Activated naive CD4-positive, alpha-beta T cell treated with anti-CD3 and anti-CD28 coated beads, Interleukin-2, amount 50 U/mL, for 72 hours (primary cell): ENCODE data around the gene VPS11. TPM values are rescaled to one million over a fixed set of nuclear protein-coding genes. Genes with fewer than 3 reads are reported as not detected.
"Not testable (repeated sequence)": the region's sequence is repeated elsewhere in the genome, so short reads cannot be mapped to it uniquely, and the experiment has no call there.

ENCODE experiments used
- ATAC-seq, 2 donors: fragments of 150-1000 bp; cut with Tn5 transposase; 2 replicates each; pipeline ENCODE4 v1.10.0; 2021; ENCODE audit warnings: mild to moderate bottlenecking in 2 of 2, moderate library complexity in 2 of 2
- DNase-seq, 2 donors: peaks; one replicate each; pipeline ENCODE4 v3.0.0; 2021 to 2022; ENCODE audit warnings: low spot score in 2 of 2
- H3K27ac Mint-ChIP-seq, 2 donors: one replicate each; pipeline ENCODE4 v1.8.0; 2022; ENCODE audit warnings: mild to moderate bottlenecking in 2 of 2, mixed read lengths in 2 of 2
- H3K36me3 Mint-ChIP-seq, 2 donors: one replicate each; pipeline ENCODE4 v1.8.0; 2022; ENCODE audit warnings: mixed read lengths in 2 of 2
- H3K9me3 Mint-ChIP-seq, 2 donors: one replicate each; pipeline ENCODE4 v1.8.0; 2022; ENCODE audit warnings: mixed read lengths in 2 of 2
- total RNA-seq, 2 donors: library from RNA; stranded (reverse); gene quantifications; one replicate each; pipeline ENCODE4 v1.2.3, GENCODE V29; 2022

Gene VPS11
- total RNA-seq, 2 donors from 2014 or later = 26.6 to 42.2 TPM

GRCh38 chr11:119088406-119088805 is 20.8 kb downstream of the VPS11 start:
- no peak for ATAC-seq
- H3K27ac Mint-ChIP-seq = no peak overlapping the region
- no peak for DNase-seq
- peaks cover 12 to 19% of the 10 kb centered on the region in 2 donors for H3K36me3 Mint-ChIP-seq
- no peaks in the 10 kb centered on the region for H3K9me3 Mint-ChIP-seq

GRCh38 chr11:119089319-119089718 is 21.7 kb downstream of the VPS11 start:
- Mint-ChIP-seq H3K27ac (no peak overlapping the region), H3K9me3 (no peaks in the 10 kb centered on the region), H3K36me3 (peaks cover 21 to 28% of the 10 kb centered on the region in 2 donors)
- no peak for ATAC-seq
- DNase-seq = no peak

- no peak overlapping the region for H3K27ac Mint-ChIP-seq
- no peak for DNase-seq
- peaks cover 28 to 29% of the 10 kb centered on the region in 2 donors for H3K36me3 Mint-ChIP-seq
- H3K9me3 Mint-ChIP-seq = no peaks in the 10 kb centered on the region
- ATAC-seq = no peak
Measured at GRCh38 chr11:119091178-119091577, 23.6 kb downstream of the VPS11 start.

- ATAC-seq (no peak), DNase-seq (no peak)
- no peaks in the 10 kb centered on the region for H3K9me3 Mint-ChIP-seq
- peaks cover 29 to 33% of the 10 kb centered on the region in 2 donors for H3K36me3 Mint-ChIP-seq
- peak overlapping the region; percentile 97 for H3K27ac Mint-ChIP-seq
Measured at GRCh38 chr11:119091966-119092879, 24.6 kb downstream of the VPS11 start.

- DNase-seq (peak in 1 of 2 donors; percentile 12), ATAC-seq (no peak)
- Mint-ChIP-seq H3K36me3 (peaks cover 31 to 33% of the 10 kb centered on the region in 2 donors), H3K27ac (peak overlapping the region; percentile 97), H3K9me3 (no peaks in the 10 kb centered on the region)
Measured at GRCh38 chr11:119092880-119093842, 25.5 kb downstream of the VPS11 start.

GRCh38 chr11:119093942-119094815 is 26.6 kb downstream of the VPS11 start:
- no peaks in the 10 kb centered on the region for H3K9me3 Mint-ChIP-seq
- H3K27ac Mint-ChIP-seq = peak overlapping the region; percentile 97
- ATAC-seq (peak; percentile 0 to 18), DNase-seq (peak; percentile 48 to 76)
- H3K36me3 Mint-ChIP-seq = peaks cover 33 to 42% of the 10 kb centered on the region in 2 donors

- no peaks in the 10 kb centered on the region for H3K9me3 Mint-ChIP-seq
- peak overlapping the region; percentile 89 to 97 for H3K27ac Mint-ChIP-seq
- ATAC-seq = peak; percentile 23 to 39
- peaks cover 33 to 44% of the 10 kb centered on the region in 2 donors for H3K36me3 Mint-ChIP-seq
- peak in 1 of 2 donors; percentile 55 for DNase-seq
Measured at GRCh38 chr11:119094816-119095065, 27.1 kb downstream of the VPS11 start.

- ATAC-seq (peak; percentile 85 to 86), DNase-seq (peak; percentile 99 to 100)
- Mint-ChIP-seq H3K27ac (peak overlapping the region; percentile 89 to 97), H3K9me3 (no peaks in the 10 kb centered on the region), H3K36me3 (peaks cover 36 to 49% of the 10 kb centered on the region in 2 donors)
Measured at GRCh38 chr11:119095066-119095880, 27.7 kb downstream of the VPS11 start.

GRCh38 chr11:119099711-119100110 is 32.1 kb downstream of the VPS11 start:
- no peak for DNase-seq
- ATAC-seq = no peak
- peaks cover 24 to 51% of the 10 kb centered on the region in 2 donors for H3K36me3 Mint-ChIP-seq
- no peaks in the 10 kb centered on the region for H3K9me3 Mint-ChIP-seq
- peak overlapping the region in 1 of 2 donors; percentile 97 for H3K27ac Mint-ChIP-seq

- Mint-ChIP-seq H3K27ac (peak overlapping the region; percentile 97 to 99), H3K36me3 (peaks cover 19 to 45% of the 10 kb centered on the region in 2 donors), H3K9me3 (no peaks in the 10 kb centered on the region)
- no peak for ATAC-seq
- no peak for DNase-seq
Measured at GRCh38 chr11:119100246-119100970, 32.8 kb downstream of the VPS11 start.

- Mint-ChIP-seq H3K36me3 (peaks cover 17 to 45% of the 10 kb centered on the region in 2 donors), H3K27ac (peak overlapping the region; percentile 97 to 99), H3K9me3 (no peaks in the 10 kb centered on the region)
- ATAC-seq (peak; percentile 15 to 64), DNase-seq (peak in 1 of 2 donors; percentile 81)
Measured at GRCh38 chr11:119100994-119101758, 33.6 kb downstream of the VPS11 start.

GRCh38 chr11:119101759-119102423 is 34.3 kb downstream of the VPS11 start, which contains the start of gene DPAGT1:
Gene DPAGT1 (minus strand): TSS chr11:119101853. CDS start chr11:119101655, 198 bp downstream.
- Mint-ChIP-seq H3K36me3 (peaks cover 12 to 52% of the 10 kb centered on the region in 2 donors), H3K9me3 (no peaks in the 10 kb centered on the region), H3K27ac (peak within 1 kb of the TSS; percentile 97 to 99)
- DNase-seq (peak; percentile 83), ATAC-seq (peak; percentile 85 to 91)

- Mint-ChIP-seq H3K27ac (peak overlapping the region; percentile 97 to 99), H3K36me3 (peaks cover 13 to 54% of the 10 kb centered on the region in 2 donors)
Measured at GRCh38 chr11:119103161-119103664, 35.6 kb downstream of the VPS11 start.

More at GRCh38 chr11:119103161-119103664, 35.6 kb downstream of the VPS11 start:
- not testable (repeated sequence) for H3K9me3 Mint-ChIP-seq, ATAC-seq, DNase-seq
